ENCODE measurements around the gene MAD1L1.
"Not testable (repeated sequence)": the region's sequence is repeated elsewhere in the genome, so short reads cannot be mapped to it uniquely, and the experiment has no call there.

DNA sequence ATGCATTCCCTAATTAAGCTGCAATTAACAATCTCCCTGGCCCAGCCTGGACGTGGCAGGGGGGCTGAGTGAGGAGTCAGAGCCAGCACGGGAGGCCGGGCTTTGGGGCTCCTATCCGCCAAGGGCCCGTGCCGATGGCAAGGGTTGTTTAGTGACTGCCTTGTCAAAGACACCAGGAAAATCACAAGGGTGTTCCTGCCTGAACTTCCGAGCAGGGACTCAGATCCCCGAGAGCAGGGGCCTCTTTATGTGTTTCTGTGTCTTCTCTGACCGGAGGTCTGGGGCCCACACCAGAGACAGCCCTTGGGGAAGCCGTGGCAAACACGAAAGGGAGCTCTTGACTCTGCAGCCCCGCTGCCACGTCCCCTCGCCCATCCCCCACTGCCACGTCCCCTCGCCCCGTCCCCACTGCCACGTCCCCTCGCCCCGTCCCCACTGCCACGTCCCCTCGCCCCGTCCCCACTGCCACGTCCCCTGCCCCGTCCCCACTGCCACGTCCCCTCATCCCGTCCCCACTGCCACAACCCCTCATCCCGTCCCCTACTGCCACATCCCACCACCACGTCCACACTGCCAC lies 303.3 kb downstream of the MAD1L1 start:
- not testable (repeated sequence) for TF ChIP-seq POLR2A (IDR thresholded peaks at IDR 0.05; ENCODE audit: low read depth, low read length); TAF1 (IDR thresholded peaks at IDR 0.05; ENCODE audit: borderline replicate concordance, low read depth, low read length); POLR2AphosphoS5 (IDR thresholded peaks at IDR 0.05; ENCODE audit: low read depth, low read length)
